ENCODE results near the gene AP3S2.

- TF ChIP-seq CEBPB (IDR thresholded peaks at IDR 0.05; ENCODE audit: low read depth) (peak; percentile 51; the same call in 1 of the 2 replicates), FOSL1 (IDR thresholded peaks at IDR 0.05; ENCODE audit: low read depth) (peak; percentile 62), POLR2AphosphoS5 (IDR thresholded peaks at IDR 0.05; ENCODE audit: low read depth, low read length) (no peak)
Measured at GRCh38 chr15:89917442-89918101, 23.8 kb upstream of the AP3S2 start.
